IMR-90 (cell line): ENCODE measurements around the gene LDLRAD4. TPM values are rescaled to one million over a fixed set of nuclear protein-coding genes. Genes with fewer than 3 reads are reported as not detected.

Source experiments
- ATAC-seq: fragments of 200-7000 bp; cut with Tn5 transposase; 2 replicates; pipeline ENCODE4 v1.9.1; 2020; ENCODE audit warnings: low read depth, mild to moderate bottlenecking, moderate library complexity
- BruUV-seq: library from RNA; stranded (reverse); fragments of 400-500 nt; replicated peaks from 2 replicates; lab custom pipeline; 2021; lab: Mats Ljungman, UMichigan
- CTCF ChIA-PET: fragments of 300-600 bp; formaldehyde crosslinking; extraction: SDS; loops from one replicate; lab custom pipeline; 2021; ENCODE audit warnings: antibody characterized with exemption; lab: Yijun Ruan, JAX
- POLR2A ChIA-PET: fragments of 300-600 bp; sonication (Branson Sonifier 250); formaldehyde crosslinking; loops from one replicate; lab custom pipeline; 2022; ENCODE audit warnings: antibody characterized with exemption; ENCODE audit not compliant: unreplicated experiment; lab: Charles Lee
- DNase-seq: peaks from one replicate; pipeline ENCODE4 v3.0.0; 2013
- H2AFZ ChIP-seq: replicated peaks from 2 replicates; pipeline ENCODE3; 2013; ENCODE audit warnings: low read length, mild to moderate bottlenecking; ENCODE audit not compliant: poor library complexity
- H2AK5ac ChIP-seq: 2 replicates; pipeline ENCODE4 v1.6.1; 2013; ENCODE audit warnings: low read depth, low read length, inconsistent platforms
- H2AK9ac ChIP-seq: replicated peaks from 2 replicates; pipeline ENCODE3; 2013; ENCODE audit warnings: mild to moderate bottlenecking, low read depth, low read length, moderate library complexity; ENCODE audit not compliant: poor library complexity
- H2BK120ac ChIP-seq: 2 replicates; pipeline ENCODE4 v1.6.1; 2013; ENCODE audit warnings: low read depth, low read length, inconsistent platforms
- H2BK15ac ChIP-seq: 3 replicates; pipeline ENCODE4 v1.6.1; 2013; ENCODE audit warnings: low read depth, low read length, inconsistent platforms
- H2BK20ac ChIP-seq: 2 replicates; pipeline ENCODE4 v1.6.1; 2013; ENCODE audit warnings: low read depth, mild to moderate bottlenecking, inconsistent platforms, low read length, moderate library complexity
- H2BK5ac ChIP-seq: 2 replicates; pipeline ENCODE4 v1.6.1; 2013; ENCODE audit warnings: mild to moderate bottlenecking, low read depth, low read length, inconsistent platforms; ENCODE audit not compliant: poor library complexity, severe bottlenecking
- H3K14ac ChIP-seq: replicated peaks from 2 replicates; pipeline ENCODE4 v1.6.1; 2013; ENCODE audit warnings: low read depth, low read length, inconsistent platforms
- H3K18ac ChIP-seq: 2 replicates; pipeline ENCODE4 v1.6.1; 2013; ENCODE audit warnings: low read depth, low read length, control low read depth
- H3K23ac ChIP-seq: 2 replicates; pipeline ENCODE4 v1.6.1; 2013; ENCODE audit warnings: low read depth, low read length, inconsistent platforms
- H3K27ac ChIP-seq: 2 replicates; pipeline ENCODE4 v1.5.1; 2013; ENCODE audit warnings: mild to moderate bottlenecking, control low read depth, low read length; ENCODE audit not compliant: insufficient read depth
- H3K27me3 ChIP-seq: 2 replicates; pipeline ENCODE4 v1.6.1; 2013; ENCODE audit warnings: low read length; ENCODE audit not compliant: control insufficient read depth, insufficient read depth
- H3K36me3 ChIP-seq: 2 replicates; pipeline ENCODE4 v1.6.1; 2013; ENCODE audit warnings: low read length, mixed read lengths; ENCODE audit not compliant: control insufficient read depth, insufficient read depth
- H3K4ac ChIP-seq: 2 replicates; pipeline ENCODE4 v1.6.1; 2013; ENCODE audit warnings: low read depth, low read length, inconsistent platforms
- H3K4me1 ChIP-seq: 2 replicates; pipeline ENCODE4 v1.6.1; 2013; ENCODE audit warnings: low read length, mixed read lengths; ENCODE audit not compliant: control insufficient read depth, insufficient read depth
- H3K4me2 ChIP-seq: 2 replicates; pipeline ENCODE4 v1.6.1; 2013; ENCODE audit warnings: low read depth, mild to moderate bottlenecking, control low read depth, low read length, moderate library complexity
- H3K4me3 ChIP-seq: 2 replicates; pipeline ENCODE4 v1.5.1; 2013; ENCODE audit warnings: low read depth, mild to moderate bottlenecking, control low read depth, low read length, moderate library complexity; ENCODE audit not compliant: insufficient read depth
- H3K56ac ChIP-seq: 2 replicates; pipeline ENCODE4 v1.6.1; 2013; ENCODE audit warnings: low read length, inconsistent platforms; ENCODE audit not compliant: insufficient read depth; ENCODE audit errors: extremely low read depth
- H3K79me1 ChIP-seq, 2 experiments: 2 replicates each; pipeline ENCODE4 v1.6.1; 2013; ENCODE audit warnings: low read length in 2 of 2, inconsistent platforms in 1 of 2, low read depth in 1 of 2
- H3K9ac ChIP-seq: 2 replicates; pipeline ENCODE4 v1.6.1; 2013; ENCODE audit warnings: low read depth, low read length, control low read depth
- H3K9me1 ChIP-seq: 2 replicates; pipeline ENCODE4 v1.6.1; 2013; ENCODE audit warnings: low read length, inconsistent platforms; ENCODE audit not compliant: insufficient read depth
- H3K9me3 ChIP-seq: 2 replicates; pipeline ENCODE4 v1.6.1; 2013; ENCODE audit warnings: low read length; ENCODE audit not compliant: control insufficient read depth, insufficient read depth
- H4K20me1 ChIP-seq: 2 replicates; pipeline ENCODE4 v1.6.1; 2013; ENCODE audit warnings: low read length, inconsistent platforms; ENCODE audit not compliant: insufficient read depth
- H4K5ac ChIP-seq: 2 replicates; pipeline ENCODE4 v1.6.1; 2013; ENCODE audit warnings: mild to moderate bottlenecking, low read depth, low read length, control low read depth
- H4K8ac ChIP-seq, 2 experiments: 2 replicates each; pipeline ENCODE4 v1.6.1; 2013; ENCODE audit warnings: low read depth in 2 of 2, low read length in 2 of 2, control low read depth in 1 of 2, inconsistent platforms in 1 of 2
- H4K91ac ChIP-seq: 2 replicates; pipeline ENCODE4 v1.6.1; 2013; ENCODE audit warnings: low read depth, low read length, inconsistent platforms; ENCODE audit not compliant: insufficient read depth
- BHLHE40 ChIP-seq: fragments of 150-350 bp; IDR thresholded peaks from 2 replicates; pipeline ENCODE4 v1.6.1; 2016; ENCODE audit warnings: mild to moderate bottlenecking, low read depth, low read length
- CEBPB ChIP-seq: IDR thresholded peaks from 2 replicates; pipeline ENCODE4 v1.6.1; 2012; ENCODE audit warnings: low read depth, low read length, improper control_type of control experiment
- CHD1 ChIP-seq: IDR thresholded peaks from 2 replicates; pipeline ENCODE4 v1.6.1; 2012; ENCODE audit warnings: low read depth, low read length, improper control_type of control experiment
- CTCF ChIP-seq: conservative IDR thresholded peaks from 2 replicates; pipeline ENCODE4 v1.5.1; 2012; ENCODE audit warnings: mild to moderate bottlenecking, low read depth, low read length, improper control_type of control experiment
- FOS ChIP-seq: fragments of 150-350 bp; IDR thresholded peaks from 2 replicates; pipeline ENCODE4 v1.6.1; 2016; ENCODE audit warnings: low read depth, low read length
- MAFK ChIP-seq: IDR thresholded peaks from 2 replicates; pipeline ENCODE4 v1.6.1; 2012; ENCODE audit warnings: low read depth, low read length, improper control_type of control experiment
- MAZ ChIP-seq: IDR thresholded peaks from 2 replicates; pipeline ENCODE4 v1.6.1; 2012; ENCODE audit warnings: low read depth, mild to moderate bottlenecking, low read length, improper control_type of control experiment, moderate library complexity, borderline replicate concordance
- MXI1 ChIP-seq: IDR thresholded peaks from 2 replicates; pipeline ENCODE4 v1.6.1; 2012; ENCODE audit warnings: low read depth, mild to moderate bottlenecking, low read length, moderate library complexity, borderline replicate concordance
- NFE2L2 ChIP-seq: fragments of 150-350 bp; IDR thresholded peaks from 2 replicates; pipeline ENCODE4 v1.6.1; 2016; ENCODE audit warnings: low read depth, mild to moderate bottlenecking, low read length
- POLR2A ChIP-seq: IDR thresholded peaks from 2 replicates; pipeline ENCODE4 v1.6.1; 2012; ENCODE audit warnings: mild to moderate bottlenecking, low read depth, low read length
- RAD21 ChIP-seq: IDR thresholded peaks from 2 replicates; pipeline ENCODE4 v1.6.1; 2012; ENCODE audit warnings: low read length, improper control_type of control experiment
- RCOR1 ChIP-seq: IDR thresholded peaks from 2 replicates; pipeline ENCODE4 v1.6.1; 2012; ENCODE audit warnings: mild to moderate bottlenecking, low read length, improper control_type of control experiment; ENCODE audit not compliant: insufficient replicate concordance
- RFX5 ChIP-seq: IDR thresholded peaks from 2 replicates; pipeline ENCODE4 v1.8.0; 2012; ENCODE audit warnings: low read depth, mild to moderate bottlenecking, low read length, moderate library complexity
- SMC3 ChIP-seq: fragments of 150-350 bp; IDR thresholded peaks from 2 replicates; pipeline ENCODE4 v1.6.1; 2016; ENCODE audit warnings: low read depth, mild to moderate bottlenecking, antibody characterized with exemption, low read length, moderate library complexity
- USF2 ChIP-seq: fragments of 150-350 bp; IDR thresholded peaks from 2 replicates; pipeline ENCODE4 v1.6.1; 2017; ENCODE audit warnings: mild to moderate bottlenecking, antibody characterized with exemption, low read length, low read depth
- WGBS, 2 experiments: methylation state at CpG; one replicate each; pipeline versions ENCODE4 v1.1.5 to v1.1.7; 2013; ENCODE audit warnings: missing lambda C conversion rate in 2 of 2; ENCODE audit not compliant: insufficient read length in 1 of 2; ENCODE audit errors: extremely low coverage in 2 of 2; 5-methylcytosine and 5-hydroxymethylcytosine counted together
- dilution Hi-C: fragments of 300-500 bp; cut with HindIII; formaldehyde crosslinking; loops from one replicate; pipeline ENCODE4 v1.14.3; 2018; ENCODE audit warnings: low sequenced_read_pairs; ENCODE audit not compliant: unreplicated experiment
- in situ Hi-C: fragments of 300-500 bp; cut with MboI; formaldehyde crosslinking; loops from 3 replicates; pipeline ENCODE4 v1.14.3; 2019; ENCODE audit warnings: low sequenced_read_pairs, inconsistent platforms, mixed read lengths
- intact Hi-C: fragments of 100-400 bp; cut with micrococcal nuclease; formaldehyde crosslinking; loops from 2 replicates; pipeline ENCODE4 v1.10.0; 2022
- polyA plus RNA-seq, 3 experiments: library from polyadenylated mRNA; depleted of rRNA; stranded (reverse); fragments of >200 nt; gene quantifications; 2 replicates each; pipeline ENCODE4 v1.2.3, GENCODE V29; 2012; ENCODE audit warnings: low replicate concordance in 1 of 3
- total RNA-seq: library from RNA; depleted of rRNA; stranded (reverse); fragments of >200 nt; gene quantifications from 2 replicates; pipeline ENCODE4 v1.2.3, GENCODE V29; 2012
- TF ChIP-seq, protein P1 (sequence below): fragments of 150-350 bp; IDR thresholded peaks from 2 replicates; pipeline ENCODE4 v1.6.1; 2016; ENCODE audit warnings: low read depth, mild to moderate bottlenecking, low read length, moderate library complexity, borderline replicate concordance

The LDLRAD4 gene
- total and polyA plus RNA-seq, 2 of the 4 experiments (the other 2 are of a cell fraction) = not detected

DNA sequence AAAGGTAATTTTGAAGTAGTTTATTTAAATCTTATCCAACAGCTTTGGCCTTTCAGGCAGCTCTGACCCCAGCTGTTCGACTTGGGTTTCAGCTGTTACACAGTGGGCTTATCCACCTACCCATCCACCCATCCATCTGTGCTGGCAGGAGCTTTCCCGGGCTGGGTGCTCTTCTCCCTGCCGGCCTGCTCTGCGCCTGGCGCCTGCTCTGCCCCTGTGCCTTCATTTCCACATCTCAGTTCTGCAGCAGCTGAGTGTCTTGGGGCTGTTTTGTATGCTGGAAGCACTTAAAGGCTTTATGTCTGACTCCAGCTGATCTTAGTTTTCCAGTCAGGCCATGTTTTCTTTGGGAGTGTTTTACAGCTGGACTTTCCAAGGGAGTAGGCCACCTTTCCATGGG lies 24.2 kb downstream of the LDLRAD4 start:
- no peak overlapping the region for H3K9ac ChIP-seq
- no peaks in the 10 kb centered on the region for H3K79me1 ChIP-seq
- no peak overlapping the region for H3K4me3 ChIP-seq
- no peaks in the 10 kb centered on the region for H4K20me1 ChIP-seq
- H2BK15ac ChIP-seq = no peak overlapping the region
- H3K4me1 ChIP-seq = no peaks in the 10 kb centered on the region
- H3K14ac ChIP-seq = no peak overlapping the region
- BruUV-seq = no TSS peak
- no peak overlapping the region for H3K18ac ChIP-seq
- no peak overlapping the region for H2AFZ ChIP-seq
- H2BK120ac ChIP-seq = no peak overlapping the region
- no peak overlapping the region for H3K4ac ChIP-seq
- no peak overlapping the region for H2AK9ac ChIP-seq
- intact Hi-C loops = no loop called here
- dilution Hi-C loops = no loop called here
- H4K5ac ChIP-seq = no peak overlapping the region
- TF ChIP-seq CTCF (no peak), MXI1 (no peak), RAD21 (no peak), RFX5 (no peak), SMC3 (no peak), MAZ (no peak), POLR2A (no peak), CHD1 (no peak), BHLHE40 (no peak), FOS (no peak), USF2 (no peak), MAFK (no peak), CEBPB (no peak), NFE2L2 (no peak), RCOR1 (no peak)
- TF ChIP-seq, protein P1, sequence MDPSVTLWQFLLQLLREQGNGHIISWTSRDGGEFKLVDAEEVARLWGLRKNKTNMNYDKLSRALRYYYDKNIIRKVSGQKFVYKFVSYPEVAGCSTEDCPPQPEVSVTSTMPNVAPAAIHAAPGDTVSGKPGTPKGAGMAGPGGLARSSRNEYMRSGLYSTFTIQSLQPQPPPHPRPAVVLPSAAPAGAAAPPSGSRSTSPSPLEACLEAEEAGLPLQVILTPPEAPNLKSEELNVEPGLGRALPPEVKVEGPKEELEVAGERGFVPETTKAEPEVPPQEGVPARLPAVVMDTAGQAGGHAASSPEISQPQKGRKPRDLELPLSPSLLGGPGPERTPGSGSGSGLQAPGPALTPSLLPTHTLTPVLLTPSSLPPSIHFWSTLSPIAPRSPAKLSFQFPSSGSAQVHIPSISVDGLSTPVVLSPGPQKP = no peak
- DNase-seq = no peak
- no peaks in the 10 kb centered on the region for H3K9me3 ChIP-seq
- H2BK5ac ChIP-seq = no peak overlapping the region
- ATAC-seq = no peak
- WGBS, 2 experiments = no CpG with 5 or more reads among the region's 5 CpGs
- H3K27me3 ChIP-seq = no peaks in the 10 kb centered on the region
- no peak overlapping the region for H3K27ac ChIP-seq
- H3K23ac ChIP-seq = no peak overlapping the region
- H4K91ac ChIP-seq = no peak overlapping the region
- no peaks in the 10 kb centered on the region for H3K36me3 ChIP-seq
- H3K9me1 ChIP-seq = no peaks in the 10 kb centered on the region; the same call in 1 of the 2 replicates
- H2AK5ac ChIP-seq = no peak overlapping the region
- H3K56ac ChIP-seq = no peak overlapping the region
- in situ Hi-C loops = no loop called here
- H2BK20ac ChIP-seq = no peak overlapping the region
- ChIA-PET POLR2A (interaction anchor here (0.6 kb wide), 1 partner anchor 10 kb away, joined by 4 read pairs; no protein-coding TSS in a partner anchor), CTCF (no interaction called here)
- H3K4me2 ChIP-seq = no peak overlapping the region
- no peak overlapping the region for H4K8ac ChIP-seq
